HEK293 (cell line): ENCODE results near the gene NCF2.

Experiments
- CTCF ChIA-PET: fragments of 350-600 bp; formaldehyde crosslinking; extraction: SDS; loops from one replicate; lab custom pipeline; 2021; ENCODE audit warnings: antibody characterized with exemption; lab: Yijun Ruan, JAX
- POLR2A ChIA-PET: fragments of 300-600 bp; formaldehyde crosslinking; extraction: SDS; loops from one replicate; lab custom pipeline; 2020; ENCODE audit warnings: antibody characterized with exemption, inconsistent platforms; lab: Yijun Ruan, JAX
- H3K27ac ChIP-seq: fragments of 200-500 bp; sonication (Bioruptor generic); 2 replicates; pipeline ENCODE4 v1.5.1; 2014; ENCODE audit warnings: low read depth, low read length, control low read depth, inconsistent platforms; ENCODE audit errors: extremely low read depth
- H3K36me3 ChIP-seq, 2 experiments: fragments of 200-500 bp in 1 of 2; sonication (Bioruptor generic) in 1 of 2; 1 replicate in 1 of 2; 2 replicates in 1 of 2; pipeline ENCODE4 v1.5.1; 2014 to 2017; ENCODE audit warnings: inconsistent platforms in 2 of 2, low read length in 2 of 2; ENCODE audit not compliant: control insufficient read depth in 2 of 2, insufficient read depth in 1 of 2
- H3K4me1 ChIP-seq: fragments of 200-500 bp; sonication (Bioruptor generic); 2 replicates; pipeline ENCODE4 v1.5.1; 2014; ENCODE audit warnings: mild to moderate bottlenecking, low read length, inconsistent platforms; ENCODE audit not compliant: control insufficient read depth, insufficient read depth
- H3K4me3 ChIP-seq: 2 replicates; pipeline ENCODE4 v1.5.1; 2011; ENCODE audit warnings: low read depth, mild to moderate bottlenecking, control low read depth, low read length, moderate library complexity
- H3K9me3 ChIP-seq: fragments of 200-500 bp; sonication (Bioruptor generic); 2 replicates; pipeline ENCODE4 v1.5.1; 2014; ENCODE audit warnings: low read depth, low read length, inconsistent platforms; ENCODE audit not compliant: control insufficient read depth, insufficient read depth
- GLI4 ChIP-seq: fragments of 450-650 bp; formaldehyde crosslinking; IDR thresholded peaks from 2 replicates; pipeline ENCODE4 v1.5.1; 2016; ENCODE audit warnings: missing biosample characterization, missing genetic modification characterization
- IKZF3 ChIP-seq: fragments of 450-650 bp; IDR thresholded peaks from 2 replicates; pipeline ENCODE4 v1.5.0; 2018; ENCODE audit warnings: missing biosample characterization, mild to moderate bottlenecking, missing genetic modification characterization, moderate library complexity
- MZF1 ChIP-seq: fragments of 450-650 bp; formaldehyde crosslinking; IDR thresholded peaks from 2 replicates; pipeline ENCODE4 v1.5.1; 2017; ENCODE audit warnings: missing biosample characterization, missing genetic modification characterization, borderline replicate concordance
- OVOL3 ChIP-seq: fragments of 450-650 bp; formaldehyde crosslinking; IDR thresholded peaks from 2 replicates; pipeline ENCODE4 v1.5.1; 2016; ENCODE audit warnings: missing biosample characterization, missing genetic modification characterization
- PBX3 ChIP-seq: sonication (generic); formaldehyde crosslinking; IDR thresholded peaks from 2 replicates; pipeline ENCODE4 v1.8.1; 2022; ENCODE audit warnings: mild to moderate bottlenecking, moderate library complexity, missing genetic modification reagents
- ZNF148 ChIP-seq: fragments of 450-650 bp; formaldehyde crosslinking; IDR thresholded peaks from 2 replicates; pipeline ENCODE4 v1.5.0; 2017; ENCODE audit warnings: missing biosample characterization, missing genetic modification characterization, borderline replicate concordance
- ZNF223 ChIP-seq: fragments of 450-650 bp; formaldehyde crosslinking; IDR thresholded peaks from 2 replicates; pipeline ENCODE4 v1.5.1; 2016; ENCODE audit warnings: missing biosample characterization, missing genetic modification characterization
- ZNF239 ChIP-seq: fragments of 450-650 bp; formaldehyde crosslinking; IDR thresholded peaks from 2 replicates; pipeline ENCODE4 v1.5.1; 2016; ENCODE audit warnings: missing biosample characterization, missing genetic modification characterization
- ZNF426 ChIP-seq: fragments of 450-650 bp; formaldehyde crosslinking; IDR thresholded peaks from 2 replicates; pipeline ENCODE4 v1.5.1; 2017; ENCODE audit warnings: missing biosample characterization, missing genetic modification characterization, mild to moderate bottlenecking, inconsistent platforms, moderate library complexity
- ZNF433 ChIP-seq: fragments of 450-650 bp; formaldehyde crosslinking; IDR thresholded peaks from 2 replicates; pipeline ENCODE4 v1.5.1; 2016; ENCODE audit warnings: missing biosample characterization, missing genetic modification characterization, low read depth
- ZNF560 ChIP-seq: fragments of 450-650 bp; formaldehyde crosslinking; IDR thresholded peaks from 2 replicates; pipeline ENCODE4 v1.5.1; 2017; ENCODE audit warnings: missing biosample characterization, missing genetic modification characterization, borderline replicate concordance
- ZNF660 ChIP-seq: fragments of 450-650 bp; IDR thresholded peaks from 2 replicates; pipeline ENCODE4 v1.5.1; 2018; ENCODE audit warnings: missing biosample characterization, mild to moderate bottlenecking, missing genetic modification characterization
- ZNF777 ChIP-seq: fragments of 450-650 bp; formaldehyde crosslinking; IDR thresholded peaks from 2 replicates; pipeline ENCODE4 v1.5.1; 2017; ENCODE audit warnings: missing biosample characterization, missing genetic modification characterization, borderline replicate concordance
- ZNF792 ChIP-seq: fragments of 450-650 bp; formaldehyde crosslinking; IDR thresholded peaks from 2 replicates; pipeline ENCODE4 v1.5.1; 2016; ENCODE audit warnings: missing biosample characterization, missing genetic modification characterization
- ZSCAN16 ChIP-seq: fragments of 450-650 bp; formaldehyde crosslinking; IDR thresholded peaks from 2 replicates; pipeline ENCODE4 v1.5.1; 2016; ENCODE audit warnings: missing biosample characterization, missing genetic modification characterization
- TF ChIP-seq, protein P1 (sequence below): fragments of 450-650 bp; formaldehyde crosslinking; IDR thresholded peaks from 2 replicates; pipeline ENCODE4 v1.5.1; 2016; ENCODE audit warnings: missing biosample characterization, missing genetic modification characterization, low read depth
- TF ChIP-seq, protein P2 (sequence below): fragments of 450-650 bp; formaldehyde crosslinking; IDR thresholded peaks from 2 replicates; pipeline ENCODE4 v1.5.1; 2016; ENCODE audit warnings: missing biosample characterization, missing genetic modification characterization

The NCF2 gene

DNA sequence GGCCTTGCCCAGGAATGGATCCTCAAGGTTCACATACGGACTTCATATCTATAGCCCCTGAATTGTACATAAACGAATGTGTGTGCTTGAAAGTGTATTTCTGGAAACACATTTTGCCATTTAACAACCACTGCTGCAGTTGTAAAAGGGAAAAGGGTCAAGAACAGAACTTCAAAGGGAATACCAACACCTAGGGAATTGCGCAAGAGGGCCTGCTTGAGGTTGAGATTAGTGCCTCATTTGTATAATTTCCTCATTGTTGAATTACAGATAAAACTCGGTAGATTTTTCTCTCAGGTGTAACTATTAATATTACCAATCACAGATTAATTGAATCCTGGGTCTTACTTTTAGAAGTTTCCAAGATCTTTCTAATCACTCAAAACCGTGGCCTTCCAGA lies 6.1 kb downstream of the NCF2 start:
- H3K4me3 ChIP-seq, result no peak overlapping the region
- no peak overlapping the region for H3K27ac ChIP-seq
- POLR2A ChIA-PET, result no interaction called here
- H3K36me3 ChIP-seq, result no peaks in the 10 kb centered on the region
- CTCF ChIA-PET, result no interaction called here
- no peaks in the 10 kb centered on the region for H3K9me3 ChIP-seq
- no peak for TF ChIP-seq IKZF3 (tag by site-specific recombination)
- TF ChIP-seq OVOL3 (tag by site-specific recombination), result no peak
- TF ChIP-seq ZNF660 (tag by site-specific recombination), result no peak
- no peak for TF ChIP-seq ZNF777 (tag by site-specific recombination)
- no peak for TF ChIP-seq ZNF223
- no peak for TF ChIP-seq ZNF792 (tag by site-specific recombination)
- no peak for TF ChIP-seq GLI4
- TF ChIP-seq, protein P1, sequence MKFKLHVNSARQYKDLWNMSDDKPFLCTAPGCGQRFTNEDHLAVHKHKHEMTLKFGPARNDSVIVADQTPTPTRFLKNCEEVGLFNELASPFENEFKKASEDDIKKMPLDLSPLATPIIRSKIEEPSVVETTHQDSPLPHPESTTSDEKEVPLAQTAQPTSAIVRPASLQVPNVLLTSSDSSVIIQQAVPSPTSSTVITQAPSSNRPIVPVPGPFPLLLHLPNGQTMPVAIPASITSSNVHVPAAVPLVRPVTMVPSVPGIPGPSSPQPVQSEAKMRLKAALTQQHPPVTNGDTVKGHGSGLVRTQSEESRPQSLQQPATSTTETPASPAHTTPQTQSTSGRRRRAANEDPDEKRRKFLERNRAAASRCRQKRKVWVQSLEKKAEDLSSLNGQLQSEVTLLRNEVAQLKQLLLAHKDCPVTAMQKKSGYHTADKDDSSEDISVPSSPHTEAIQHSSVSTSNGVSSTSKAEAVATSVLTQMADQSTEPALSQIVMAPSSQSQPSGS (tag by site-specific recombination), result no peak
- no peaks in the 10 kb centered on the region for H3K4me1 ChIP-seq

GRCh38 chr1:183583466-183583865 lies 6.8 kb downstream of the NCF2 start:
- ChIA-PET POLR2A (no interaction called here), CTCF (no interaction called here)
- Histone ChIP-seq H3K4me1 (no peaks in the 10 kb centered on the region), H3K9me3 (no peaks in the 10 kb centered on the region)
- no peak for TF ChIP-seq ZNF433
- no peak for TF ChIP-seq GLI4
- TF ChIP-seq PBX3 (CRISPR knock-in tag), result no peak
- TF ChIP-seq, protein P2, sequence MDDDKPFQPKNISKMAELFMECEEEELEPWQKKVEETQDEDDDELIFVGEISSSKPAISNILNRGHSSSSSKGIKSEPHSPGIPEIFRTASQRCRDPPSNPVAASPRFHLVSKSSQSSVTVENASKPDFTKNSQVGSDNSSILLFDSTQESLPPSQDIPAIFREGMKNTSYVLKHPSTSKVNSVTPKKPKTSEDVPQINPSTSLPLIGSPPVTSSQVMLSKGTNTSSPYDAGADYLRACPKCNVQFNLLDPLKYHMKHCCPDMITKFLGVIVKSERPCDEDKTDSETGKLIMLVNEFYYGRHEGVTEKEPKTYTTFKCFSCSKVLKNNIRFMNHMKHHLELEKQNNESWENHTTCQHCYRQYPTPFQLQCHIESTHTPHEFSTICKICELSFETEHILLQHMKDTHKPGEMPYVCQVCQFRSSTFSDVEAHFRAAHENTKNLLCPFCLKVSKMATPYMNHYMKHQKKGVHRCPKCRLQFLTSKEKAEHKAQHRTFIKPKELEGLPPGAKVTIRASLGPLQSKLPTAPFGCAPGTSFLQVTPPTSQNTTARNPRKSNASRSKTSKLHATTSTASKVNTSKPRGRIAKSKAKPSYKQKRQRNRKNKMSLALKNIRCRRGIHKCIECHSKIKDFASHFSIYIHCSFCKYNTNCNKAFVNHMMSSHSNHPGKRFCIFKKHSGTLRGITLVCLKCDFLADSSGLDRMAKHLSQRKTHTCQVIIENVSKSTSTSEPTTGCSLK (tag by site-specific recombination), result no peak
- TF ChIP-seq ZNF239 (tag by site-specific recombination), result no peak
- TF ChIP-seq, all 188 proteins: peak for 0
- Histone ChIP-seq H3K4me3 (no peak overlapping the region), H3K36me3 (no peaks in the 10 kb centered on the region), H3K27ac (no peak overlapping the region)

DNA sequence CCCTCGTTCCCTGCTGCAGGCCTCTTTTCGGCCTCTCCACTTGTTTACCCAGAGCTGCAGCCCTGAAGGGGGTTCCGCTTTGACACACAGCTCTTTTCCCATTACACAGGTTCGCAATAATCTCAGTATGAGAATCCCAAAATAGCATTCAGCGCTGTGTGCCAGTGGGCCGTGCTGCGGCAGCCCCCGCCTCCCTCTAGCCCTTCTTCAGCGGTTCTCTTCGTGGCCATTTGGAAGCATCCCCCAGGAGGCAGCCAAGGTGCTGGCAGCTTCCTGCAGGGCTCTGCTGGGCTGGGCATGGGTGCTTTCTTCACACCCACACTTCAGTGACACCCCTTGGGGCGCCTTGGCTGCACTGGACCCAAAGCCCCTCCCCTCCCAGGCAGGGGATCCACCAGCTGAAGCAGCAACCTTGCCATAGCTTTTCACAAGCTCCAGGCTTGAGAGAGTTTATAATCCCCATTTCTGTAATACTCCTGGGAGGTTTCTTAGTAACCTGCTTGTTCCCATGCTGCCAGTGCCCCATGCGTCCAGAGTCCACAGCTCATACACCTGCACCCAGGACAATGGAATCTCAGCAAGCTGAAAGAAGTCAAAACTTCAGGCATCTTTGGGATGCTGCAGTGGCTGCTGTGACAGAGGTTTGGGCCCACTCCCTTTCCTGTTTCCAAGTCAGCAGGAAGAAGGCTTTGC lies 8.1 kb downstream of the NCF2 start:
- Histone ChIP-seq H3K36me3 (no peaks in the 10 kb centered on the region), H3K4me1 (no peaks in the 10 kb centered on the region), H3K27ac (no peak overlapping the region), H3K4me3 (no peak overlapping the region), H3K9me3 (no peaks in the 10 kb centered on the region)
- ChIA-PET POLR2A (no interaction called here), CTCF (interaction anchor here (0.5 to 0.8 kb wide), 3 partner anchors 9 to 333 kb away, joined by 3 to 4 read pairs (median 4); no protein-coding TSS in a partner anchor)
- TF ChIP-seq ZNF560 (tag by site-specific recombination), result no peak
- no peak for TF ChIP-seq ZNF426 (tag by site-specific recombination)
- no peak for TF ChIP-seq MZF1 (tag by site-specific recombination)
- no peak for TF ChIP-seq ZSCAN16 (tag by site-specific recombination)
- TF ChIP-seq ZNF148 (tag by site-specific recombination), result no peak
